DMS53 (cell line): ENCODE results near the gene USP6NL.
"Not testable (repeated sequence)": the region's sequence is repeated elsewhere in the genome, so short reads cannot be mapped to it uniquely, and the experiment has no call there.

Experiments used
- DNase-seq: peaks from one replicate; lab custom pipeline; 2025; lab: John Stamatoyannopoulos, UW

USP6NL gene

DNA sequence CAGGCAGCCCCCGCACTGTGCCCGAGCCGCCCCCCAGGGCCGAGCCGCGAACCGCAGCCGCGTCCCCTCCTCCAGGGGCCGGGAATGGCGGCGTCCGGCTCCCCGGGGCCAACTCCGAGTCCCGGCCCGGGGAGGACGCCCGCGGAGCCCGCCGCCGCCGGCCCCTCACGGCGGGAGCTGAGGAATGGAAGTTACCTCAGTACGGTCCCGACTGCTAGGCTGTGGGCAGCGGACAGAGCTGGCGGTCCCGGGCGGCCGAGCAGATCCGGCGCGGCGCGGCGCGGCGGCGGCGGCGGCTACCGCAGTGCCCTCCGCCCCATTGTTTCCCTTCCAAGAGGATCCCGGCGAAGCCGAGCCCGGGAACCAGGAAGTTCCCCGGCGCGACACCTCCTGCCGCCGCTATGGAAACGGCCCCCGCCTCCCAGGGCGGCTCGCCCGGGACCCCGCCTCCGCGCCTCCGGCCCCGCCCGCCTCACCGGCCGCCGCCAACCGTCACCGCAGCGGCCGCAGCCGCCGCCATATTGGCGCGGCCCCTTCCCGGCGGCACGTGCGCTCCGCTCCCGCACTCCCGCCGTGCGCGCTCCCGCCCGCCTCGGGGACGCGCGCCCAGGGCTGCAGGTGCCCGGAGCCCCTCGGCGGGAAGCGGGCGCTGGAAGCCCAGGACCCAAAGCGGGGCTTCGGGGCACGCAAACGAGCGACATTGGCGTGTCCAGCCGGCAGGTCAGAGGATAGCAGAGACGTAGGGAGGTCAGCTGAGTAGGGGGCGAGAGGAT, at the start of gene USP6NL:
Gene USP6NL (minus strand): TSS at position 403 of the 773 bp plus-strand sequence. CDS start 14,016 bp downstream, outside the sequence.
- DNase-seq: peak; percentile 98

DNA sequence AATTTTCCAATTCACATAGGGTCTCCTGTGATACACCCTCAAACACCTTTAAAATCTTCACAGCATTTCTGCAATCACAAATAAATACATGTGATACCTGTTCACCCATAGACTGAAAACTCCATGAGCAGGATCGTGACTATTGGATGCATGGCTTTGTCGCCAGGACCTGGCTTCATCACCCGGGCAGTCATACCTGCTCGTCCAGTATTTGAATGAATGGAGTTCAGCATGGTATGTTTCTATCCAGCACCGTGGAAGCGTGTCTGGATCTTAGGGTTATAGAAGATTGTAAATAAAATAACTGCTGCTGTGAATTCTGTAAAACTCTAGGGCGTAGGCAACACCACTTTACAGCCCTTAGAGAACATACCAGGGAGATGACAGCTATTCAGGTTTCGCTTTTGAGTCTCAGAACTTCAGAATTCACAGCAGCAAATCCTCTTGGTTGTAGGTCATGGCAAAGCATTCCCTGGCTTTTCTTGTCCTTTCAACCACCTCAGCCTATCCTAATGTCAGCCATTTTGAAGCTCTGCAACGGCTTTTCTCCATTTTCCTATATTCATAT, 47.4 kb upstream of the USP6NL start:
- DNase-seq: no peak

DNA sequence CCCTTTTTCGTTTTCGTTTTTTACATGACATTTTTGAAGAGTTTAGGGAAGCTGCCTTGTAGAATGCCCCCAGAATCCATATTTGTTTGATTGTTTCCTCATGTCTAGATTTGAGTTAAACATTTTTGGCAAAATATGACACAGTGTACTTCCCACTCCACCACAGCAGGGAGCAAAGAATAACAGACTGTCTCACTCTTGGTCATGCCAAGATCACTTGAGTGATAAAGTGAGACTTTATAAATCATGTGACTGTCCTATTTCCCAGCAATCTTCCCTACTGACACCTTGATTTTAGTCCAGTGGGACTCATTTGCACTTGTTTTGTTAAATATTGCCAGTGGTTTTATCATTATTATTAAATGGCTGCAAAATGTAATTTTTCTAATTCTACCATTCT, 44.4 kb upstream of the USP6NL start:
- no peak for DNase-seq

DNA sequence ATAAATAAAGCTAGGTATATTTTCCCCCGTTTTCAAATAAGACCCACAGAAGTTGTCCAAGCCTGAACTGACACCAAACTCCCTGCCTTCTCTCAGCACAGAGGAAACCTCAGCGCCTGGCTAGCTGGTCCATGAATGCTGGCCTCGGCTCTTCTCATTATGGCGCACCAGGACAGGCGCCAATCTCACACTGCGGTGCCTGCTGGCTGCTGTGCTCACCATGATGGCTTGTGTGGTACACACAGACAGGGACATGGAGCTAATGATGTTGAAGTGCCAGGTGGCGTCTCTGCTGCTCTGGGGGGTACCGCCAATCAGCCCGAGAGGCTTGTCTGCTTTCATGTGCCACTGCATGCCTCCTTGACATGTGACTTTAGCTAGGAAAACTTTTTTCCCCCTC, 43.2 kb upstream of the USP6NL start:
- DNase-seq: no peak

DNA sequence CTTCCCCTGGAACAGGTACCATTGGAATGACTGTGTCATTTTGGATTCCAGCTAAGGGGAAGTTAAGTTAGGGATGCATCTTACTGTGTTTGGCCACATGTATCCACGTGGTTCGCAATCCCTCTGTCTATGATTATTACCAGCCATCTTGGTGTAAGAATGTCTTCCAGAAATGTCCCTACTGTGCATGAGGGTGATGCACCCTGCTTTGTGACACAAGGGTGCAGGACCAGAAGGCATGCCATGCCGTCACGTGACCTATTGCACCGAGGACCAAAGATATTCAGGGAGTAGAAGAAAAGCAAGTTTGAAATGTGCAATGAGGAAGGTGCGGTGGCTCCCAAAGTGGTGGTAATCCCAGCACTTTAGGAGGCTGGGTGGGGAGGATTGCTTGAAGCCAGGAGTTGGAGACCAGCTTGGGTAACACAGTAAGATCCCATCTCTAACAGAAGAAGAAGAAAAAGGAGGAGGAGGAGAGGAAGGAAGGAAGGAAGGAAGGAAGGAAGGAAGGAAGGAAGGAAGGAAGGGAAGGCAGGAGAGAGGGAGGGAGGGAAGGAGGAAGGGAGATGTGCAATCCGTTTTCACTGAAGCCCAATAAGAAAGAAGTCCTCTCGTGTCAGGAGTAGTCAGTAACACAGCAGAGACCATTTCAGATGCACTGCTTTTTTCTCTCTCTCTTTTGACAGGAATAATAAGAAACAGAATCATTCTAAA, 42.5 kb upstream of the USP6NL start:
- DNase-seq: no peak

DNA sequence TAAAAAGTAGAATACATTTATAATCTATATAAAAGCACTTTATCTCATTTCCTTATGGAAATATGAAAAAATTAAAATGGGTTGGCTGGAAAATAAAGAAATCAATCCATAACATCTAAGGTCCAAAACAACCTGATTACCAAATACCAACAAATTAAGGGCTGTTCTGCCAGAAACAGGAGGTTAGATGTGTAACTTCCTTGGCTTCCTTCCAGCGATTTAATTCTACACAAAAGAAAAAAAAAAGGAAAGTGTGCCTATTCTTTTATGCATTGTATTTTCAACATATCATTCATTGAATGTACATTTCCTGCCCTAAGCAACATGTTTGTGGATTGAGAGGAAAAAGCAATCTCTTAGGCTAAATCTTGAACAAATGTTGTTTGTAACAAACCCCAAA, 36.2 kb upstream of the USP6NL start:
- DNase-seq: peak; percentile 11

DNA sequence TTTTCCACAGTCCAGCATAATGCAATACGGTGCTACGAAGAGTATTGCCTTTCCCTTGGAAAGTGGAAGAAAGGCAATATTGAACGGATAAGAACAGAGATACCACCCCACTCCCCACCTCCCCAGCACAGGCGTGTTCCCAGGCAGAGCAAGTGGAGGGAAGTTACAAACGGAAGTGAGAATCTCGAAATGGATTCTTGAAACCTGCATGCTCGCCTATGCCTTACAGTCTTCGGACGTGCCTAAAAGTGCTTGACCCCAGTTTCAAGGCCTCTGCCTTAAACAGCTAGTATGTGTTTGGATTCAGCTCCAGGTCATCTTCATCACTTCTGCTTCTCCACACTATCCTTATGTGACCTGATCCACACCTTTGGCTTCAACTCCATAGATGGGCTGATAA, 35.0 kb upstream of the USP6NL start:
- no peak for DNase-seq

DNA sequence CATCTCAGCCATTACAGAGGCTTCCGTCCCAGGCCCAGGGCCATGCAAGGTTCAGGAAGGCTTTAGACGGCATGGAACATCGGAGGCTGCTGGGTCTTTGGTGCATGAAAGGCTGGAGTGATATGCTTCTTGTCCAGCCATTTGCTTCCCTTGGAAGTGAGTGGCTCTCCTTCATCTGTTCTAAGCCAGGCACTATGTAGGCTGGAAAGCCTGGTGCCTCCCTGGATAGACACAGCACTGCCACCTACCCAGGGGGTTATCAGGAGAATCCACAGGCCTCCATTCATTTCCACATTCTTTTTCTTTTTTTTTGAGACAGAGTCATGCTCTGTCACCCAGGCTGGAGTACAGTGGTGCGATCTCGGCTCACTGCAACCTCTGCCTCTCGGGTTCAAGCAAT, 31.6 kb upstream of the USP6NL start:
- no peak for DNase-seq

DNA sequence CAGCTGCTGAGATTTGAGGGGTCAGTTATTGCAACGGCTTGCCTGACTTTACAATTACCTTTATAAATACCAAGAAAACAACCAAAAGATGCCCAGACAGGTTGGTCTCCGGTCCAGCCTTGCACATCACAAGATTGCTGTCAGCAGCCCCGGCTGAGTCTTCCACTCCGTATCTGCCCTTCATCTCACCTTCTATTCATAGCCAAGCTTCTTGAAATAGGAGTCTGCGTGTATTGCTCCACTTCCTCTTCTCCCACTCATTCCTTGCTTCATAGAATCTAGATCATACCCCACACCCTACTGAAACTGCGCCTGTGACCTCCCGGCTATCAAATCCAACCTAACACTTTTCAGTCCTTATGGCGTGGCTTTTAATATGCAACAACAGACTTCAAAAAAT, 31.1 kb upstream of the USP6NL start:
- DNase-seq: no peak

DNA sequence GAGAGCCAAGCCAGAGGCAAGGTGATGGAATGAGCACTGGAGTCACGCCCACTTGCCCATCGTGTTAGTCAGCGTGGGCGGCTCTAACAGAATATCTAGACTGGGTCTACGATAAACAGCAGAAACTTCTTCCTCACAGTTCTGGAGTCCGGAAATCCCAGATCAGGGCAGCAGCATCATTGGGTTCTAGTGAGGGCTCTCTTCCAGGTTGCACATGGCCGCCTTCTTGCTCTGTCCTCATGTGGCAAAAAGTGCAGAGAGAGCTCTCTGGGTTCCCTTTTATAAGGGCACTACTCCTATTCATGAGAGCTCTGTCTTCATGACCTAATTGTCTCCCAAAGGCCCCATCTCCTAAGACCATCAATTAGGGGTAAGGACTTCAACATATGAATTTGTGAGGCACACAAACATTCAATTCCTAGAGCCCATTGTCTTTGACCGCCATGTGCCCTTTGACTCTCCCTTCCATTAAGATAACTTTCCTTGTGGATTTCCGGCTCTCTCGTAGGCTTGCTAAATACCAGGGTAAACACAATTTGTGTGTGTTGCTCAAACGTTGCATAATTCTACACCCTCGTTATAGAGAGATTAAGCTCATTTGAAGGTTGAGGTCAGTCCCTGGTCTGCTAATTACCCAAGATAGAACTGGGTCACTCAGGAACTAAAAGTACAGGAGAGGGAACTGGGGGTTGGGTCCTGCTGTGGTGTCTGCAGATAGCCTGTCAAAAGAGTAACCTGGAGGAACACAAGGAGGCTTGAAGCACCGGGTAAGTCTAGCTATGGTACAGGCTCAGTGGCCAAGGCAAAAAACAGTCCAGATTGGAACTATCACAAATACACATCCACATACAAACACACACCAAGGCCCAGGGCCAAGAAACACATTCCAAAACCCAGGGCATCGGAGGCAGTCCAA, 28.7 kb upstream of the USP6NL start:
- DNase-seq: no peak

DNA sequence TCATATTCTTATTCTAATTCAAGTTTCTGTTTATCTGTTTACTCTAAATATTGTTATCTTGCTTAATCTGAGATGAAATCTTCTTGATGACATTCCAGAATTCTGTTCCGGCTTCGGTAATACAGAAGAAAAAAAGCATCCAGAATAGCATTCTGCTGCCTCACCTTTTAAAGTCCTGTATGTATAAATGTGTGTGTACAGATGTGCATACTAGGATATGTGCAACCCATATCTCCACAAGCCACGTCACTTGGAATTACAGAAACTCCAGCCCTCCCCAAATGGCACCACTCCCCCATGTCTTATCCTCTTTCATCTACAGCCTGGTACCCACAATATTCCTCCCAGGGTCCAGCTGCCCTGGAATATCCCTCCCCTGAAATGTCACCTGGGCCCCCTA, 27.9 kb upstream of the USP6NL start:
- DNase-seq: no peak

DNA sequence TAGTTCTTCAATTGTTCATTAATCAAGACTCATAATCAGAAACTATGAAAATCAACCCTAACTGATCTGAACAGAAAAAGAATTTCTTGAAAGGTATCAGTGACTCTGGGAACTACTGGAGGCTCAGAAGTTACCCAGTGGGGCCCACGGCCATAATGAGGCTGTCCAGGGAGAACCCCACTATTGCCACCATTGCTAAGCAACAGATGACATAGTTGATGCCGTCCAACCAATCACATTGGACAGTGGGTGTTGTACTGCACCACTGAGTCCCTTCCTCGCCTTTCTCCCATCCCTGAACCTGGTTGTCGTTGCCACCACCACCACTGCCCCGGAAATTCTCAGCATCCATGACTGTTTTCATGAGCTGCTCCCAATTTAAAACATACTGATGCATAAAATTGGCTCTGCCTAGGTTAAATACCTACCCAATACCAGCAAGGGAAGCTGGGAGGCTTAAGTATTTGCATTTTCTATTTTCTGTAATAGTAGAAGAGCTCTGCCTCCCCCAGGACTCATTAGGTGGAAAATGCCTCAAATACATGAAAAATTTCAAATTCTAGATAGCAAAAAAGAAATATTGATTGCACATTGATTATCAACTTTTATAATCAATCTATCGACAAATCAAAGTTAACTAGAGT, 26.7 kb upstream of the USP6NL start:
- no peak for DNase-seq

DNA sequence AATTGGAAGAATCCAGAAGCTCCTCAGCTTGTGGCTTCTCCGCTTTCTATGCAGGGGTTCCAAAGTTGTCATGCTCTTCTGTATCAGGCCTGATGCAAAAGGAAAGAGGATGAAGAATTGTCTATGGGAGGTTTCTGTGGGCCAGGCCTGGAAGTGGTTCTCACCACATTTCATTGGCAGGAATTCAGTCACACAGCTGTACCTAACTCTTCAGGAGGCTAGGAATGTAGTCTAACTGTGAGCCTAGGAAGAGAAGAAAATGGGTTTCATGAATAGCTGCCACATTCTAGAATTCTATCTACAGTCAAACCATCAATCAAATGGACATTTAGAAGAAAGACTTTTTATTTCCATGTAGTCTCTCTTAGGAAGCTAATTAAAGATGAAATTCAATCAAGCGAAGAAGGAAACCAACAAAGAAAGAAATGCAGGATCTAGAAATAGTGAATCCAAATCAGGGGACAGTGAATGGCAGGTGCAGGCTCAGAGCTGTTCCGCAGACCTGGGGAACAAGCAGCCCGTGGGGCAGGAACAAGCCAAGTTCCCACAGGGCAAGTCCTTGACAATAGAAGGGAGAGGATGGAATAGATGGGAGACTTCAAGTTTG, 25.4 kb upstream of the USP6NL start:
- no peak for DNase-seq

DNA sequence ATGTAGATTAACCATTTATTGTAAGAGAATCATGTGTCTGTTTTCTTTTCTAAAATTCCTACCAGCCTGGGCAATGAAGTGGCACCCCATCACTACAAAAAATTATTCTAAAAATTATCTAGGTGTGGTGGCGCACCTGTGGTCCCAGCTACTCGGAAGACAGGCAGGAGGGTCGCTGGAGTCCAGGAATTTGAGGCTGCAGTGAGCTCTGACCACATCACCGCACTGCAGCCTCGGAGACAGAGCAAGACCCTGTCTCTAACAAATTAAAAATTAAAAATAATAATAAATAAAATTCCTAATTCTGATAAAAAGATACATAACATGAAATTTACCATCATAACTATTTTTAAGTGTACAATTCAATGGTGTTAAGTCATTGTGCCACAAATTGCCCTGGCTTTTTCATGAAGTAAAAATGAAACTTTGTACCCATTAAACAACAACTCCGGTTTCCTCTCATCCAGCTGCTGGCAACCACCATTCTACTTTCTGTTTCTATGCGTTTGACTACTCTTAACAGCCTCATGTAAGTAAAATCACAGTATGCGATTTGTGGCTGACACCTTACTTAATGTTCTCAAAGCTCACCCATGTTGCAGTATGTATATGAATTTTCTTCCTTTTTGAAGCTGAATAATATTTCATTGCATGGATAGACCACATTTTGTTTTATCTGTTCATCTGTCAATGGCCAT, 20.6 kb upstream of the USP6NL start:
- no peak for DNase-seq

DNA sequence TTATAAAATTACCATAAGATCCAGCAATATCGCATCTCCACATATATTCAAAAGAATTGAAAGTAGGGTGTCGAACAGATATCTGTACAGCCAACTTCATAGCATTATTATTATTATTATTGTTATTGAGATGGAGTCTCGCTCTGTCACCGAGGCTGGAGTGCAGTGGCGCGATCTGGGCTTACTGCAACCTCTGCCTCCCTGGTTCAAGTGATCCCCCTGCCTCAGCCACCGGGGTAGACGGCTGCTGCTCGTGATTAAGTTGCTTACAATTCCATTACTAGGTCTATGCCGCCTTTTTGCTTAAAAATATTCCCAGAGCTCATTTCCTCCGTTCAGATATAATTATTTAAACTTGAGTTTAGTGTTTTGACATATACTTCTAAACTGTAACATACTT, 19.8 kb upstream of the USP6NL start:
- DNase-seq: no peak

DNA sequence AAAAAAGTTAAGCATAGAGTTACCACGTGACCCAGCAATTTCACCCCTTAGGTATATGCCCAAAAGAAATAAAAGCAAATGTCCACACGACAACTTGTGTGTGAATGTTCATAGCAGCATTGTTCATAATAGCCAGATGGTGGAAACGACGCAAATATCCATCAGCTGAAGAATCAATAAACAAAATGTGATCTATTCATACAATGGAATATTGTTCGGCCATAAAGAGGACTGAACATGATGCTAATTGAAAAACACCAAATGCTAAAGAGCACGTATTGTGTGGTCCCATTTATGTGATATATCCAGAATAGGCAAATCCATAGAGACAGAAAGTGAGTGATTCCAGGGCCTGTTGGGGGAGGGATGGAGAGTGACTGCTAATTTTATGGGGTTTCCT, 18.3 kb upstream of the USP6NL start:
- no peak for DNase-seq

DNA sequence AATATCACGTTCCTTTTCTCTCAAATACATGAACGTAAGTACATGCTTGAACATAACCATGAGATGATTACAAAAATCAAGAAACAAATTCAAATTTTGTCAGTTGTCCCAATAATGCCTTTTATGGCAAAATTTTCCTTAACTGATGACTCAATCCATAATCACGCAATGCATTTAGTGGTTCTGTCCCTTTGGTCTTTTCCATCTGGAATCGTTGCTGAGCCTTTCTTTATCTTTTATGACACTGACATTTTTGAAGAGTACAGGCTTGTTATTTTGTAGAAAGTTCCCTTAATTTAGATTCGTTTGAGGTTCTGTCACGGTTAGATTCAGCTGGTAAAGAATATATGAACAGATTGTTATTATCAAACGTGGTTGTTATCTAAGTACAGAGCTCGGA, 16.5 kb upstream of the USP6NL start:
- not testable (repeated sequence) for DNase-seq

DNA sequence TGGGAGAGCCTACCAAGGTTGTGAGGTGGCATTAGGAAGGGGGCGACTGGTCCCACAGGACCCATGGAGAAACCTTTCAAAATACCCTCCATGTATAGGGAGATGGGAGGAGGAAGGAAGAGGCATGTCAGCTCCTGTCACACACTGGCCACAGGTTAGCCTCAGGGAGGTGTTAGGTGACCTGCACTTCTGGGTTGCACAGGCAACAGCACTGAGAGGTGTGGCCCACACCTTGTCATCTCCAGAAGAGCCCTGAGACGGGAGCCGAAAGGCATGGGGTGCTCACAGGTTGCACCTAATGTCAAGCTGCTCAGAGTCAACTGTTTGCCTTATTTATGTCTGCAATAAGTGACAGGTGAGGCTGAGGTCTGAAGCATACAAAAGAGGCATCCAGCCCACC, 14.6 kb upstream of the USP6NL start:
- DNase-seq: no peak

DNA sequence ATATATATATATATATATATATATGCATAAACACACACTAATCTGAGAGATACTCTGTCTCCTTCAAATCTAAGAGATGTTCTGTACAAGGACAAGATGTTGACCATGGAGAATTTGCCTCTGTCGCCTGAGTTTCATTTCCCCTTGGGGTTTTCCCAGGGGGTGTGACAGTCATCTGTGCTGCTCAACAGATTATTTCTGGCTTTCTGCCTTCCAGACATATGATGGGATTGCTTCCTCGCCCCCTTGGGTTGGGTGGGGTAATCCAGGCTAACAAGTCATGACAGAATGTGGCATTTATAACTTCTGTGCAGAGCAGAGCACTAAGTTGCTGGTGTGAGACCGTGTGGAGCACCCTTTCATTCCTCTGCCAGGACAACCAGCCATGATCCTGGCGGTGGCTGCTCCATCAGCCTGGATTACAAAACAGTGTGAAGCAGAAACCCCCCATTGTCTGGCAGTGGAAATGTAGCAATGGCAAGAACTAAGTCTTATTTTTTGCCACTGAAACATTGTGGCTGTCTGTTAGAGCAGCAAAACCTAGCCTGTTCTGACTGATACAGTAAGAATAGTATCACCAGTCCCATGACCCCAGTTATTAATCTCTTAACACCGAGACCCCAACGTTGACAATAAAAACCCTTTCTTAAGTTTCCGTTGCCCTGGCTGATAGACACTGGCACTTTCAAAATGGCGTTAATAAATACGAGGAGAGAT, 13.7 kb upstream of the USP6NL start:
- no peak for DNase-seq

DNA sequence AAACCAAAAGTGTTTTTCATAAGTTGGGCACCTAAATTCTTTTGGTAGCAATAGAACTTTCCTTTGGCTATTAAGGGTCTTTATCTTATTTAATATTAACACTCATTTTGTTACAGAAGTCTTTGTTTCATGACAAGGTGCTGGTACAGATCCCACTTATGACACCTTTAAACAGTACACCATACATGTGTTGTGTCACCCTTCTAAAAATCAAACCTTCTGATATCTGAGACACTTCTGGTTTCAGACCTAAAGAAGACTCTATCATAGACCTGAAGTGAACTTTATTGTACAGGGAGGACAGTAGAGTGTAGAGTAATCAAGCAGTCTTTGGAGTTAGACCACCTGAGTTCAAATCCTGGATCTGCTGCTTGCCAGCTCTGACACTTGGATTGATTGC, 5.8 kb upstream of the USP6NL start:
- DNase-seq: no peak
